ENCODE data around the gene KIF6. TPM values are rescaled to one million over a fixed set of nuclear protein-coding genes. Genes with fewer than 3 reads are reported as not detected.

The KIF6 gene
- total RNA-seq, 1 donor from 2014 or later, result 1.3 TPM

GRCh38 chr6:39623750-39624149, 101.5 kb downstream of the KIF6 start:
- no peak for TF ChIP-seq CTCF (IDR thresholded peaks at IDR 0.05)
- H3K9me3 Mint-ChIP-seq (ENCODE audit: unreplicated experiment), result no peaks in the 10 kb centered on the region
- no peaks in the 10 kb centered on the region for H3K27me3 Mint-ChIP-seq (ENCODE audit: unreplicated experiment)
- no peak for DNase-seq (ENCODE audit: extremely low spot score, unreplicated experiment)
- H3K4me1 Mint-ChIP-seq (ENCODE audit: unreplicated experiment), result peaks cover 6% of the 10 kb centered on the region
- no peak overlapping the region for H3K4me3 Mint-ChIP-seq (ENCODE audit: unreplicated experiment)
- H3K36me3 Mint-ChIP-seq (ENCODE audit: unreplicated experiment), result no peaks in the 10 kb centered on the region
- no peak overlapping the region for H3K27ac Mint-ChIP-seq (ENCODE audit: unreplicated experiment)

GRCh38 chr6:39617520-39617919, 107.7 kb downstream of the KIF6 start:
- DNase-seq (ENCODE audit: extremely low spot score, unreplicated experiment), result no peak
- Mint-ChIP-seq H3K27me3 (ENCODE audit: unreplicated experiment) (no peaks in the 10 kb centered on the region), H3K4me3 (ENCODE audit: unreplicated experiment) (no peak overlapping the region), H3K9me3 (ENCODE audit: unreplicated experiment) (no peaks in the 10 kb centered on the region), H3K36me3 (ENCODE audit: unreplicated experiment) (no peaks in the 10 kb centered on the region), H3K4me1 (ENCODE audit: unreplicated experiment) (peaks cover 12% of the 10 kb centered on the region), H3K27ac (ENCODE audit: unreplicated experiment) (no peak overlapping the region)
- no peak for TF ChIP-seq CTCF (IDR thresholded peaks at IDR 0.05)

- DNase-seq (ENCODE audit: extremely low spot score, unreplicated experiment), result no peak
- Mint-ChIP-seq H3K9me3 (ENCODE audit: unreplicated experiment) (no peaks in the 10 kb centered on the region), H3K4me3 (ENCODE audit: unreplicated experiment) (no peak overlapping the region), H3K4me1 (ENCODE audit: unreplicated experiment) (peaks cover 12% of the 10 kb centered on the region), H3K27me3 (ENCODE audit: unreplicated experiment) (no peaks in the 10 kb centered on the region), H3K27ac (ENCODE audit: unreplicated experiment) (no peak overlapping the region), H3K36me3 (ENCODE audit: unreplicated experiment) (no peaks in the 10 kb centered on the region)
- TF ChIP-seq CTCF (IDR thresholded peaks at IDR 0.05), result no peak
Measured at GRCh38 chr6:39617026-39617425, 108.2 kb downstream of the KIF6 start.

GRCh38 chr6:39615622-39616021, 109.6 kb downstream of the KIF6 start:
- H3K4me1 Mint-ChIP-seq (ENCODE audit: unreplicated experiment), result peaks cover 12% of the 10 kb centered on the region
- H3K27ac Mint-ChIP-seq (ENCODE audit: unreplicated experiment), result no peak overlapping the region
- no peak overlapping the region for H3K4me3 Mint-ChIP-seq (ENCODE audit: unreplicated experiment)
- H3K27me3 Mint-ChIP-seq (ENCODE audit: unreplicated experiment), result no peaks in the 10 kb centered on the region
- no peak for DNase-seq (ENCODE audit: extremely low spot score, unreplicated experiment)
- no peaks in the 10 kb centered on the region for H3K36me3 Mint-ChIP-seq (ENCODE audit: unreplicated experiment)
- no peaks in the 10 kb centered on the region for H3K9me3 Mint-ChIP-seq (ENCODE audit: unreplicated experiment)
- TF ChIP-seq CTCF (IDR thresholded peaks at IDR 0.05), result no peak

- Mint-ChIP-seq H3K27me3 (ENCODE audit: unreplicated experiment) (no peaks in the 10 kb centered on the region), H3K4me1 (ENCODE audit: unreplicated experiment) (peaks cover 22% of the 10 kb centered on the region), H3K4me3 (ENCODE audit: unreplicated experiment) (no peak overlapping the region), H3K36me3 (ENCODE audit: unreplicated experiment) (no peaks in the 10 kb centered on the region), H3K27ac (ENCODE audit: unreplicated experiment) (no peak overlapping the region), H3K9me3 (ENCODE audit: unreplicated experiment) (no peaks in the 10 kb centered on the region)
- no peak for TF ChIP-seq CTCF (IDR thresholded peaks at IDR 0.05)
- DNase-seq (ENCODE audit: extremely low spot score, unreplicated experiment), result no peak
Measured at GRCh38 chr6:39614393-39614950, 110.7 kb downstream of the KIF6 start.

Data from osteocyte (in vitro differentiated cells).